DMS53 treated with DMSO at 0.1 percent for 48 hours (cell line): ENCODE data around the gene ZC2HC1C.
"Not testable (repeated sequence)": the region's sequence is repeated elsewhere in the genome, so short reads cannot be mapped to it uniquely, and the experiment has no call there.

Experiments
- DNase-seq: peaks from one replicate; lab custom pipeline; 2025; ENCODE audit not compliant: unreplicated experiment; lab: John Stamatoyannopoulos, UW

Gene ZC2HC1C

DNA sequence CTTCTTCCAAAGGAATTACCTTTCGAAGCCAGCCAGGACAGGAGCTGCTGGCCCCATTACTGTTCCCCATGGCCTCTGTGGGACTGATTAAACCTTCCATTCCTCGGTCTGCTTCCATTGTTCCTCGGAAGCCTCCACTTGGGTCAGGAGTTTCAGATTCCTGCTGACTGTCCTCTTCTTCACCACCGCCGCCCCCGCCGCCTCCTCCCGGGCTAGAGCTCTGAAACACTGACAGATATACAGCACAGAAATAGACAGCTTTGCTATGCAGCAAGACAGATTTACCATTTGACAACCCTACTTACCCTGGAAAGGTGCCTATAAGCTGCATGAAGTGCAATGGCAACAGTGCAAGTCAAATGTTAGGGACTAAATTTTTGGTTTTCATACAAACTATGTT, 21.8 kb downstream of the ZC2HC1C start:
- DNase-seq, result no peak

DNA sequence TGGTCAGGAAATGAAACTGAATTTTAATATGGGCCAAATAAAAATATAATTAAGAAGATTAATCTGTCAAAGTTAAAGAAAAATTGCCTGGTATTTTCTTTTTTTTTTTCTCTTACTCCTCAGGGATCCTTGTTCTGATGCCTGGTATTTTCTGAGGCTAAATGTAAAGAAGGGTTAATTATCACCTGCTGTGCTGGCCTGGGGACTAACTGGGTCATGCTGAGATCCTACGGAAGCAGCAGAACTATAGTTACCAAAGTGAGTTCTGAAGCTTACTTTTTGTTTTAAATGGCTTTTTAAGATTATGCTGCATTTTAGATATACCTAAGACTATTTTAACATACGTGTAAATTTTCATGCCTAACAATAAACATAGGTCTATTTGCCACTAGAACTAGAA, 23.3 kb downstream of the ZC2HC1C start:
- DNase-seq, result no peak

DNA sequence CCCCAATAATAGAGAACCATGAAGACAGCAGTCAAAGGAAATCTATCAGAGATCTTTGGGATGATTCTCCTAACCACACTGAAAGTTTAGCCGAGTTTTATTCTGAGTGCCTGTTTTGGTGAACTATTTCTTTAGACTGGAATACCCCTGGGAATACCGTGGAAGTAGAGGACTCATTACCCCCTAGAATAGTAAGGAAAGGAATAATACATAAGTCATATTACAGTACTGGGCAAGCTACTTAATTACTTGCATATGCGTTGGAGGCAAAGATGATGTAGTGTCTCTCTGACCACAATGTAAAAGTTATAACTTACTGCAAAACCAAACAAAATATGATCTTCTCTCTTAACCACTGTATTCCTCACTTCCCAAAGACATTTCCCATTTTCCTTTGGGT, 25.5 kb downstream of the ZC2HC1C start:
- DNase-seq, result no peak

DNA sequence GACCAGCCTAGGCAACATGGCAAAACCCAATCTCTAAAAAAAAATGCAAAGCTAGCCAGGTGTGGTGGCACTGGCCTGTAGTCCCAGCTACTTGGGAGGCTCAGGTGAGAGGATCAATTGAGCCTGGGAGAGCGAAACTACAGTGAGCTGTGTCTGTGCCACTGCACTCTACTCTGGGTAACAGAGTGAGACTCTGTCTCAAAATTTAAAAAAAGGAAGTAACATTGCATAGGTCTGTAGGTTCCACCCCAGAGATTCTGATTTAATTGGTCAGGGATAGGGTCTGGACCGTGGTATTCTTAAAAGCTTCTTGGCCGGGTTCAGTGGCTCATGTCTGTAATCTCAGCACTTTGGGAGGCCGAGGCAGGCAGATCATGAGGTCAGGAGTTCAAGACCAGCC, 26.2 kb downstream of the ZC2HC1C start:
- DNase-seq, result no peak

DNA sequence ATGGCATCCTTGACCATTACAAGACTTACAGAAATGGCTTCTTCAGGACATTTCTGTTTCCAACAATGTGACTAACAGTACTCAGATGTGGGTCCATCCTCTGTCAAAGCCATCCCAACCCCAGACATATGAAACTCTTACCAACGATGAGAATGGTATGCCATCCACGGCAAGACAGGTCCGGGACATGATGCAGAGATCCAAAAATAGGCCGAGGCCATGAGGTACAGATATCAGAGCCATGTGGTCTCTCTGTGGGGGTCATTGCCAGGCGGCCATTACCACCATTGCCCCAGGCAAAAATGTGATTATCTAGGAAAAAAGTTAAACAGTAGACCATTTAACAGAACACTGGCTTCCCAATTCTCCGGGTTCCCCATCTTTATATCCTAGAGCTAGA, 27.5 kb downstream of the ZC2HC1C start:
- DNase-seq, result no peak

DNA sequence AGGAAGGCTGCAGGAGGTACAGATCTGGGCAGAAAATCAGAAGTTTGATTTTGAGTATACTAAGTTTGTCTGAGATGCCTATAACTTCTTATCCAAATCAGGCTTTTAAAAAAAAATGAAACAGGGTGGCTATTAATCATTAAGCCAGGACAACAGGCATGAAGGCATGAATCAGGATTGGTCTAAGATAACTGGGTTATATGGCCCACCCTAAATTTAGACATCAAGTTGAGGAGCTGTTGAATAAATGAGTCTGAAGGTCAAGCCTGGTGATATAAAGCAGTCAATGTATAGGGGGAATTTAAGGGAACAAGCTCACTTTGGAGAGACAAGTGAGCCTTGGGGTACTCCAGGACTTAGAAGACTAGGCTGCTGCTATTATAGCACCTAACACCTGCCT, 28.8 kb downstream of the ZC2HC1C start:
- DNase-seq, result no peak

DNA sequence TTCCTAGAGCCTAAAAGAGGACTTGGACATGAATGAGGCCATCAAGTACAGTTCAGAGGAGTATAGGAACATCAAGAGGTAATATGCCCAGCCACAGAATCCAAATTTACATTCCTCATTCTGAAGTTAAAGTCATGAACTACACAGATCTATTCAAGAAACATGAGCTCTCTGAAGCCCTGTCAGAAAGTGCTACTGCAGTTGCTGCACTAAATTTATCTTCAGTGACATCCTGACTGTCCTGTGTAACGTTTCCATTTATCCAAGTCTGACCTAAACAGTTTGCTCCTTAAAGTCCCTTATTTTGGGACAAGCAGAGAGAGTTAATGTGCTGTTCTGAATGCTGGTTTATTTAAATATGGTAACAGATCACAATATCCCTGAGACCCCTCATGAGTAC, 29.2 kb downstream of the ZC2HC1C start:
- no peak for DNase-seq

DNA sequence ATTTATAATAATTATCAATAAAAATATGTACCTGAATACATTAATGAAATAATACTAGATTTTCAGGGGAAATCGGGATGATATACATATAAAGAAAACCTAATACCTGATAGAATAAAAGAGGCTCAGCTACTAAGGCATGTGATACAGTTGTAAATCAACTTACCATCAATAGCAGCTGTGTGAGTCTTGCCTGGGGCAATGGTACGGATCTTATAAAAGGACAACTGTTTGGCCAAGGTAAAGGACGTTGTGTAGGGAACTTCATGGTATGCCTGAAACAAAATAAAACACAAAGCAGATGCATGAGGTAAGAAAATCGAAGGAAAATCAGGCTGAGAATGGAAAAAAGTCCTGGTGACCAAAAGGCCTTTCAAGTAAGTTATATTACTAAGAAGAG, 32.0 kb downstream of the ZC2HC1C start:
- no peak for DNase-seq

DNA sequence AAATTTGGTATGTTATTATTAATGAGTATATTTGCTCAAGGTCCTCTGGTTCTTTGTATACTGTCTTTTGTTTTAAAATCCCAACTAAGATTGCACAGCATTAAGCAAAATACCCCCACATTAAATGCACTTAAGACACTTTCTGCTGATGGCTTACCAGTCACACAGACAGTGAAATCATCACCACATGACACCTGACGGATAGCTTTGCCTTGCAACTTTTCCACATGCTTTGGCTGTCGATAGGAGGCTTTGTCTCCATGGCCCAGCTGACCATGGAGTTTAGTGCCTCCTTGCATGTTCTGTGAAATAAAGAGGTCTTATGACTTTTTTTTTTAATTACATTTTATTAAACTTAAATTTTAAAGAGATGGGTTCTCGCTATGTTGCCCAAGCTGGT, 37.7 kb downstream of the ZC2HC1C start:
- no peak for DNase-seq

DNA sequence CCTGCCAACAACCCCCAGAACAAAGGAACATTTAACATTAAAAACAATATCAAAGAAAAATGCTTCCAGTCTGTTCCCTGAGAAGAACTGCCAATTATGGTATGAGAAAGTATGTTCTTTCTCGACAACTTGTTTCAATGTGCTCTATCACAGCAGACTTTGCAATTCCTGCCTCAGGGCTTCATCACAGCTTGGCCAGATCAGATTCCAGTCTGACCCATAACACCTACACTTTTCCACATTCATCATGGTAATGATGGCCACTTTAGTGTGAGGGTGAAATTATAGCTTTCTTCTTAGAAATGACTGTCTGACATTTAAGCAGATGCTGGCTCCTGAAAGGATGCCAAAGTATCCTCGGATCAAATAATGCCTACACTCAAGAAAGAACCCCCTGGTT, 40.4 kb downstream of the ZC2HC1C start:
- no peak for DNase-seq

DNA sequence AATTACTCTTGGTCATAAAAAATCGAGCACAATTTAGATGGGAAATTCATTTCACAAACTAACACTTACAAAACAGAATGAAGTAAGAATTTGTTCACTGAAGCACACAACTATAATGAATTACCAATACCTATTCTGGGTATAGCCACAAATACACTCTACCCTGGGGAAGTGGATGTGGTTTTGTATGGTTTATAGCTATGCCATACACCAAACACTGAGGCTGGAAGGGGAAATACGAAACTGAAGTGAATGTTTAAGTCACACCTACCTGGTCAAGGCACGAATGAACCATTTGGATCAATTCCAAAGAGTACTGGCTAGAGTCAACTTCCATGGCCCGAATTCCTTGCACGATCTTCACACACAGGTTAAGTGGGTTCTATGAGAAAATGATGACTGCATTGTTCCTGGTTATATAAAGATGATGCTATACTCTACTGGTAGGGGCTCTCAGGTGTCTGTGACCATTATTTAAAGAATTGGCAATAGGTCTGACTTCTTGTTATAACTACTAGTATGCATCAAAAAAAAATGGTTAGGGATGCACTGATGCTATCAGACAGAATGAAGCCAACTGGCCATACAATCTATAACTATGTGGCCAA, 44.6 kb downstream of the ZC2HC1C start:
- DNase-seq, result no peak

DNA sequence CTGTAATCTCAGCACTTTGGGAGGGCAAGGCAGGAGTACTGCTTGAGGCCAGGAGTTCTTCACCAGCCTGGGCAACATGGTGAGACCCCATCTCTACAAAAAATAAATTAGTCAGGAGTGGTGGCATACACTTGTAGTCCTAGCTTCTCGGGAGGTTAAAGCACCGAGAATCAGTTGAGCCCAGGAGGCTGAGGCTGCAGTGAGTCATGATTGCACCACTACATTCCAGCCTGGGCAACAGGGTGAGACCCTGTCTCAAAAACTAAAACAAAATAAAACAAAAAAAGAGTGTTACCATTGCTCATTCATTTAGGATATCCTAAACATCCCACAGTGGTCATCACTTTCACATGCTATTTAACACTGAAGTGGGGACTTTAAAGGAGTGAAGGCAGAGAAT, 49.6 kb downstream of the ZC2HC1C start:
- no peak for DNase-seq

DNA sequence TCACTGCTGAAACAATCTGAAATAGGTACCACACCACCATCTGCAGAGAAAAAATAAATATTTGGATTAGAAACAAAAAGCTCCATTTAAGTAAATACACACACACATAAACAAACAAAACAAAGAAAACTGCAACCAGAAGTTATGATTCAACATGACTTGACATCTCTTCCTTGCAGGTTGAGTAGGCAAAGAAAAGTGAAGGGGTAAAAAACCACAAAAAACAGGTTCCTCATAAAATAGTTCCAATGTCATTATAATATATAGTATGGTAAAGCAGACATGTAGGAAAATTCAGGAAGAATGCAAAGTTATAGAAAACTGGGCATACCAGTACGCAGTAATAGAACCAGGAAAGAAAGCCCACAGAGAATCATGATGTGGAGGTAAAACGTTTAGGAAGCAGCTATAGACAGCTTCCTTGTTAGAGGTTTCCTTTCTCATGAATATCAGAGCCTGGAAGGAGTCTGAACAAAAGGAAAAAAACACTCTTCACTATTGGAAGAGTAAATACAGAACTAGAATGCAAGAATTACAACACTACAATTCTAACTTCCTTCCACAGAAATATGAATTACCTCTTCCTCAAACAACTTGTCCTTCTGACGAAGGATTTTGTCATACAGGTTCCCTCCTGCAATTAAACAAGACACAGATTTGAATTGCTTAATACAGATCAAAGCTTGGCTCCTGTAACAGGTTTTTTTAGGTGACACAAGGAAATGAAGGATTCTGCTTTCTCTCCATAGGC, 51.3 kb downstream of the ZC2HC1C start:
- DNase-seq, result peak; percentile 11

DNA sequence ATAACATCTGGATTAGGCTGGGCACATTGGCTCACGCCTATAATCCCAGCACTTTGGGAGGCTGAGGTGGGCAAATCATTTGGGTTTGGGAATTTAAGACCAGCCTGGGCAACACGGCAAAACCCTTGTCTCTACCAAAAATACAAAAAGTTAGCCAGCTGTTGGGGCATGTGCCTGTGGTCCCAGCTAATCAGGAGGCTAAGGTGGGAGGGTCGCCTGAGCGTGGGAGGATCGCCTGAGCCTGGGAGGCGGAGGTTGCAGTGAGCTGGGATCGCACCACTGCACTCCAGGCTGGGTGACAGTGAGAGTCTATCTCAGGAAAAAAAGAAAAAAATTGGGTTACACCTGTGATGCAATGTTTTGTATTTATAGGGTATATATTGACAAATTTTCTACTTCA, 52.1 kb downstream of the ZC2HC1C start:
- no peak for DNase-seq

DNA sequence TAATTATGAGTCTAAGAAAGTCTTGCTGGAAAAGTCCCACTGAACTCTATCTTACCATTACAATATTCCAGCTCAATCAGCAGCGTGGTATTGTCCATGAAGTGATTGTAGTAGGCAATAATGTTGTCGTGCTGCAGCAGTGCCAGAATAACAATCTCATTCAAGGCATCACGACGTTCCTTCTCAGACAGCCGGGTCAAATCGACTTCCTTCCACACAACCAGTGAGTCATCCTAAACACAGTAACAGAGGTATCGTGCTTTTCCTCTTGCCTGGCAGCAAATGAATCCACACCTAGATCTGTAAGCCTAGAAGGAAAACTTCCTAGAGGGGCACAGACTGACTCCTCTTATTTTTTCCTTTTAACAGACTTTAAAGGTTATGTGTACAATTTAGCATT, 54.5 kb downstream of the ZC2HC1C start:
- DNase-seq, result no peak

DNA sequence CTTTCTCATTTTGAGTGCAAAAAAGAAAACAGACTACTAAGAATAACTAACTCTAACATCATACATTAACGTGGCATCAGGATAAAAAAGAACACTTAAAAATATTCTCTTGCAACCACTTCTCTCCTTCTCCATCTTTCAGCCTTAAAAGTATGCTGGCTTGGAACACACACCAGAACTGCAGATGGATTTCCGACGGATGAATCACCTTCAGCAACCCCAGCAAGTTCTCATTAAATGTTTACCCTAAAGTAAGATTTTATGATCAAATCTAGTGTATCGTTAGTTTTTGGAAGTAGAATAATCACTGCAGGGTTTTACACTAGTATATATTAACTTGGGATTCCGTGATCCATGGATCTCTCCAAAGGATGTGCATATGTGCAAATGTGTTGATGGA, 56.2 kb downstream of the ZC2HC1C start:
- DNase-seq, result no peak

DNA sequence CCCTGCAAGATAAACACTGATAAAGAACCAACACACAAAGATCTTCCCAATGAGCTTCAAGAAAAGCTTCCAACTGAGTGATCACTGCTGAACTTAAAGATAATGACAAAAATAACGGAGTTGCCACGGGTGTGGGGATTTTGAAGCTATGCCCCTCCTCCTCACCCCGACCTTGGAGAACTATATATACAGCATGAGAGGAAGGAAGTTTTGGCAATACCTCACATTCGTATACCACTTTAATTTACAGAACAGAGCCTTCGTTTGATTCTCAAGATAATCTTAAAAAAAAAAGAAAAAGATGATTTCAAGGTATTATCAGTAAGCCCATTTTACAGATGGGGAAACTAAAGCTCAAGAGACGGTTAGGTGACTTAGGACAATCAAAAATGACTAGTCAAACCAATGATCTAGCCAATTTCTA, 56.7 kb downstream of the ZC2HC1C start:
- no peak for DNase-seq

DNA sequence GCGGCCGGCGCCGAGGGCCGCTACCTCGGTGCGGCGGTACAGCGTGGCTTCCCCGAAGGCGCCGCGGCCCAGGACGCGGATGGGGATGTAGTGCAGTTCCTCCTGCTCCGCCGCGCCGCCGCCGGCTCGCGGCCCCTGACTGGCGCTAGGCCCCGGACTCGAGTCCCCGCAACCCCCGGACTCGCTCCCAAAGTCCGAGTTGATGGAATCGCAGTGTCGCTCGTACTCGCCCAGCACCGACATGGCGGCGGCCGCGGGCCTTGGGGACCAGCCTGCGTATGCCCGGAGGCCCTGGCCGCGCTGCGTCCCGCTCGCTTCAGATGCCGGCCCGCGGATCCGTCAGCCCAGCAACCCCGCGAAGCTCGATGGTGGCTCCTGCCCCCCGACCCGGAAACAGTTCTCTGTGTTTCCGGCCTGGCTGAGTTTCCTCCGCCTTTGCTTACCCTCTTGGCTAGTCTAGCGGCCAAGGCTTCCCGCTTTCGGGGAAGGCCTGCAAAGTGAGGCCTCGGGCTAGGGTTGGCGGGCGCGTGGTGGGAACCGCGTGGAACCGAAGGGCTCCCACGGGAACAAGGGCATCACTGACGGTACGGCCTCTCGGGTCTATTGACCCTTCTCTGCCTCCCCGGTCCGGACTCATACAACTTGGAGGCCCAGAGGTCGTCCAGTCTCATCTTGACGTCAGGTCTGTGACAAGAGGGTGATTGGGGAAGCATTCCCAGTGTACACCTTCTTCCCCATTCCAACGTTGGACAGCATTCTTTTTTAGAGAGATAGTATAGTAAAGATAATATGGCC, 57.4 kb downstream of the ZC2HC1C start, which contains the start of gene NEK9:
Gene NEK9 (minus strand): TSS at position 370 of the 795 bp plus-strand sequence. CDS start 127 bp downstream, at position 243.
- peak; percentile 66 for DNase-seq

DNA sequence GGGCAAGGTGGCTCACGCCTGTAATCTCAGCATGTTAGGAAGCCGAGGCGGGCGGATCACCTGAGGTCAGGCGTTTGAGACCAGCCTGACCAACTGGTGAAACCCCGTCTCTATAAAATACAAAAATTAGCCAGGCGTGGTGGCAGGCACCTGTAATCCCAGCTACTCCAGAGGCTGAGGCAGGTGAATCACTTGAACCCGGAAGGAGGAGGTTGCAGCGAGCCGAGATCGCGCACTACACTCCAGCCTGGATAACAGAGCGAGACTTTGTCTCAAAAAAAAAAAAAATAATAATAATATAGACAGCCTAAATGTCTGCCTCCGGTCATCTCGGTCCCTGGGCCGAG, 58.0 kb downstream of the ZC2HC1C start:
- not testable (repeated sequence) for DNase-seq

DNA sequence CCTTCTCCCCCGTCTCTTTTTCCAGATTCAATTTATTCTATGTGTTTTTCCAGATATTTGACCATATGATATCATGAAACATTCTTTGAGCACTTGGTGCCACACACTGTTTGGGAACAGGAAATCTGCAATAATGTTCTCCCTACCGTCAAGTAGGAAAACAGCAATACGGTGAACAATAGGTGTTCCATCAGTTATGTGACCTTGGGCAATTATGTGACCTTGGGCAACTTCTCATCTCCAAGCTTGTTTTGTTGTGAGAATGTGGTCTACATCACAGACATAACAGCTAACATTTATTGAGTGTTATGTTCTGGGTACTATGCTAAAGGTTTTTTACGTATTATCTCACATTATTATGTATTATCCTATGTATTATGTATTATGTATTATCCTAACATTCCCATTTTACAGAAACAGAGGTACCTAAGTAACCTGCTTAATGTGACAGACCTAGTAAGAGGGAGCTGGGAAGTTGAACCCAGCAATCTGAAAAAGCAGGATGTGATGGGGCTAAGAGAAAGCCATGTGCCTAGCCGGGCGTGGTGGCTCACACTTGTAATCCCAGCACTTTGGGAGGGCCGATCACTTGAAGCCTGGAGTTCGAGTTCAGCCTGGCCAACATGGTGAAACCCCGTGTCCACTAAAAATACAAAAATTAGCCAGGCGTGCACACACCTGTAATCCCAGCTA, 58.6 kb downstream of the ZC2HC1C start:
- no peak for DNase-seq

DNA sequence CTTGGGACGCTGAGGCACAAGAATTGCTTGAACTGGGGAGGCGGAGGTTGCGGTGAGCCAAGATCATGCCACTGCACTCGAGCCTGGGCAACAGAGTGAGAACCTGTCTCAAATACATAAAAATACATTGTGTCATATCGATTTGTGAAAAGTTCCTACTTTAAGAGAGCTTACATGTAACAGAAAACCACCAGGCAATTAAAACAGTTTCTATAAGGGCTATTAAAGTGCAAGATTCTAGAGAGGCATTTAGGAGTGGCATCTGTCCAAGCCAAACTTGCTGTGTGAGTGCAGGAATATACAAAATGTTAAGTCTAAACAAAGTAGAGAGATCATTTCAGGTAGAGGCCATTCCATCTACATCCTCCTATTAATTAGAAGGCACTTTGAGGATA, 59.2 kb downstream of the ZC2HC1C start:
- no peak for DNase-seq
